T47D (cell line): ENCODE results near the gene ANKRD24.
"Not testable (repeated sequence)": the region's sequence is repeated elsewhere in the genome, so short reads cannot be mapped to it uniquely, and the experiment has no call there.

ENCODE experiments used
- DNase-seq, 2 experiments: peaks; one replicate each; pipeline versions ENCODE4 v3.0.0 to v3.0.0-alpha.2; 2011 to 2012; ENCODE audit warnings: low read depth in 1 of 2, low spot score in 1 of 2
- JUND ChIP-seq: IDR thresholded peaks from 2 replicates; pipeline ENCODE4 v1.6.1; 2012; ENCODE audit warnings: low read depth
- in situ Hi-C: cut with HindIII; loops from 2 replicates; pipeline ENCODE4 v1.10.0; 2016; ENCODE audit warnings: low sequenced_read_pairs, low pct_unique_long_range_greater_than_20kb

Gene ANKRD24

GRCh38 chr19:4264812-4265211 lies 82.3 kb downstream of the ANKRD24 start:
- DNase-seq = no peak
- in situ Hi-C loops = no loop called here
- no peak for TF ChIP-seq JUND

DNA sequence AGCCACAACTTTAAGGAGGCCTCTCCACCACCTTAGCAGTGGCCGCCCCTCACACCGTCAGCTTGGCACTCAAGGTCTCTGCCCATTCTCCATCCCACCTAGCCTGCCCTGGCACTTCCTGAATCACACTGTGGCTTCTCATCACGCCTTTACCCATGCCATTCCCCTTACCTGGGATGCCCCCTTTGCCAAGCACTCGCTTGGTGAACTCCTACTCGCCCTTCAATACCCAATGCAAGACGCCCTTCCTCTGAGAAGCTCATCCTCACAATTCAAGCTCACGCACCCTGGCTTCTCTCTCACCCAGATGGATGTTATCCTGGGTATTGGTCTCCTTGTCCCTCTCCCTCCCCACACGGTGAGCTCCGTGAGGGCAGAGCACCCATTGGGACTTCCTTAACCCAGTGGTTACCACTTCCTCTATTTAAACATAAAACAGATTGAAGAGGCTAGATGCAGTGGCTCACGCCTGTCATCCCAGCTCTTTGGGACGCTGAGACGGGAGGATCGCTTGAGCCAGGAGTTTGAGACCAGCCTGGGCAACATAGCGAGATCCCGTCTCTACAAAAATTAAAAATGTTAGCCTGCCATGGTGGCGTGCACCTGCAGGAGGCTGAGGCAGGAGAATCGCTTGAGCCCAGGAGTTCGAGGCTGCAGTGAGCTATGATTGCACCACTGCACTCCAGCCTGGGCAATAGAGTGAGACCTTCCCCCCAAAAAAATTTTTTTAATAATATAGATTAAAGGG lies 83.9 kb downstream of the ANKRD24 start:
- no peak for TF ChIP-seq JUND
- in situ Hi-C loops = no loop called here
- no peak for DNase-seq

DNA sequence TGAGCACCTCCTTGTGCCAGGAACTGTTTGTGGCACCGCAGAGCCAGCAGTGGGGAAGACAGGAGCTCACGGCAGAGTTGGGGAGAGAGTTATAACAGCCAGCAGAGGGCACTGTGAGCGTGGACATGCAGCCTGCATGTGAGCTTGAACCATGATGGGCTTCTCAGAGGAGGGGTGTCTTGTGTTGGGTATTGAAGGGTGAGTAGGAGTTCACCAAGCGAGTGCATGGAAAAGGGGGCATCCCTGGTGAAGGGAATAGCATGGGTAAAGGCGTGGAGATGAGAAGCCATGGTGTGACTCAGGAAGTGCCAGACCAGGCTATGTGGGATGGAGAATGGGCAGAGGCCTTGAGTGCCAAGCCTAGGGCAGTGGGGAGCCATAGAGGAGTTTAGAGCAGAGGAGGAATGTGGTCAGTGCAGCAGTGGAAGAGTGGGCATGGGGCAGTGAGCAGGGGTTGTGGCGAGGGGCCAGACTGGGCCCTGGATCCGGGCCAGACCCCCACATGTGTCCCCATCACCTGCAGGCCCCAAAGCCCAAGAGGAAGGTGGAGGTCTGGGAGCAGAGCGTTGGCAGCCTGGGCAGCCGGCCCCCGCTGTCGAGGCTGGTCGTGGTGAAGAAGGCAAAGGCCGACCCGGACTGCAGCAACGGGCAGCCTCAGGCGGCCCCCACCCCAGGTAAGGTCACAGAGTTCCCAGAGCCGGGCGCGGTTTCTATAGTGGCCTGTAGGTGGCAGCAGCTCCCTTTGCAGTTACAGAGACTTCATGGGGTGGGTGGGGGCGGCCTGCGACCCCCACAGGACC lies 84.8 kb downstream of the ANKRD24 start:
- DNase-seq = peak in 1 of 2 experiments; percentile 71
- TF ChIP-seq JUND = no peak
- in situ Hi-C loops = no loop called here

DNA sequence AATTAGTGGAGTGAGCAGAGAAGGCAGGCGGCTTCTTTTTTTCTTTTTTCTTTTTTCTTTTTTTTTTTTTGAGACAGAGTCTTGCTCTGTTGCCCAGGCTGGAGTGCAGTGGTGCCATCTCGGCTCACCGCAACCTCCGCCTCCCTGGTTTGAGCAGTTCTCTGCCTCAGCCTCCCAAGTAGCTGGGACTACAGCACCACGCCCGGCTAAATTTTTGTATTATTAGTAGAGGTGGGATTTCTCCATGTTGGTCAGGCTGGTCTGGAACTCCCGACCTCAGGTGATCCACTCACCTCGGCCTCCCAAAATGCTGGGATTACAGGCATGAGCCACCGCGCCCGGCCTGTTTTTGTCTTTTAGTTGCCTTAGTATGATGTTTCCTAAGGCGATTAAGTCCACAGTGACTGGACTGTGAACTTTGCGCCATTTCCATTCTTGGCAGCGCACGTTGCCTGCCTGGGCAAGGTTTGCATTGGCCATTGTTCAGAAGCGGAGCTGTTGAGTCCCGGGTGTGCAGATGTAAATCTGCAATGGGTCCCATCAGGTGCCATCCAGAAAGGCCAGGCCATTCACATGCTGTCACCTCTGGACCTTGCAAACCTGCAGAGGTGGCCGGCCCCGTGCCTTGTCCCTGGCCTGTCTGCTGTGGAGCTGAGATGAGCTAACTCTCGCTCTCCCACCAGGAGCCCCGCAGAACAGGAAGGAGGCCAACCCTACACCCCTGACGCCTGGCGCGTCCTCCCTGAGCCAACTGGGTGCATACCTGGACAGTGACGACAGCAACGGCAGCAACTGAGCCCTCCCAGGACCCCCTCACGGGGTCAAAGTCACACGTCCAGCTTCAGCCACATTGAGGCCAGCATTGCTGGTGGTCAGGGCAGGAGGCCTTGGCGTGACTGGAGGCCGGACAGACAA lies 85.7 kb downstream of the ANKRD24 start:
- TF ChIP-seq JUND = no peak
- DNase-seq = no peak
- in situ Hi-C loops = no loop called here

GRCh38 chr19:4268816-4269430 lies 86.4 kb downstream of the ANKRD24 start:
- in situ Hi-C loops = no loop called here
- no peak for TF ChIP-seq JUND
- no peak for DNase-seq

GRCh38 chr19:4272894-4273293 lies 90.4 kb downstream of the ANKRD24 start:
- in situ Hi-C loops = no loop called here
- no peak for DNase-seq
- no peak for TF ChIP-seq JUND

GRCh38 chr19:4274321-4274686 lies 91.8 kb downstream of the ANKRD24 start:
- in situ Hi-C loops, DNase-seq: not testable (repeated sequence)
